Measurements from ENCODE around the gene FYN.

The FYN gene

DNA sequence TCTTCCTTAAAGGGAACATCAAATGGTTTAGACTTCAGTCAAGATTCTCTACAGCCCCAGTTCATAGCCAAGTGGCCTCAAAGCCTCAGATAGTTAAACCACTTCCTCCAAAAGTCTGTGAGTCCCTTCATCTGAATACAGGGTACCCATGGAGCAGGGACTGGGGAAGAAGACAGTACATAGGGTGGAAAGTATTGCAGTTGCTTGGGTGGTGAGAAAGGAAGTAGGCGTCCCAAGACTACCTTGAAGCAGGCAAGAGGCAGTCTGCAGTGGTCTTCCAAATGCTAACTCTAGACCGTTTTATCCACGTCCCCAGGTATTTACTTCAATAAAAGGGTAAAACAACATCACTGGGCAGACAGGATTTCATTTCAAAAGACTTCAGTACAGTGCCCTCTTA, 2.0 kb downstream of the FYN start:
- Mint-ChIP-seq H3K36me3 (ENCODE audit: low read depth) (peaks cover 12% of the 10 kb centered on the region), H3K4me1 (ENCODE audit: low read depth) (peaks cover 48% of the 10 kb centered on the region), H3K4me3 (peak overlapping the region; percentile 95), H3K27me3 (ENCODE audit: low read depth) (no peaks in the 10 kb centered on the region), H3K27ac (peak overlapping the region; percentile 92), H3K9me3 (no peaks in the 10 kb centered on the region)
- peak; percentile 70 for DNase-seq (ENCODE audit: low spot score)

DNA sequence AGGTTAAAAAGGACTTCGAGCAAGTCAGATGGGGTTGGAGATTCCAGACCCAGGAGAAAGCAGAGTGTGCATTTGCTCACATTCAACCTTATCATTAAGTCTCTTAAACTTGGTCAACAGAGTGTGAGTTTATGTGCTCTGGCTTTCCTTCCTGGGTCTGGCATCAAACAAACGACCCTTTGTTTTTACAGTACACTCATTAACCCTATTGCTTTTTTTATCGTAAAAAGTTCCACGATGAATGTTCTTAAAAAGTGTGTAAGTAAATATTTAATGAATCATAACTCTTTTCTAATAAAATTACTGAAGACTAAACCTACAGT, 2.5 kb downstream of the FYN start:
- DNase-seq (ENCODE audit: low spot score) = no peak
- H3K36me3 Mint-ChIP-seq (ENCODE audit: low read depth) = peaks cover 12% of the 10 kb centered on the region

DNA sequence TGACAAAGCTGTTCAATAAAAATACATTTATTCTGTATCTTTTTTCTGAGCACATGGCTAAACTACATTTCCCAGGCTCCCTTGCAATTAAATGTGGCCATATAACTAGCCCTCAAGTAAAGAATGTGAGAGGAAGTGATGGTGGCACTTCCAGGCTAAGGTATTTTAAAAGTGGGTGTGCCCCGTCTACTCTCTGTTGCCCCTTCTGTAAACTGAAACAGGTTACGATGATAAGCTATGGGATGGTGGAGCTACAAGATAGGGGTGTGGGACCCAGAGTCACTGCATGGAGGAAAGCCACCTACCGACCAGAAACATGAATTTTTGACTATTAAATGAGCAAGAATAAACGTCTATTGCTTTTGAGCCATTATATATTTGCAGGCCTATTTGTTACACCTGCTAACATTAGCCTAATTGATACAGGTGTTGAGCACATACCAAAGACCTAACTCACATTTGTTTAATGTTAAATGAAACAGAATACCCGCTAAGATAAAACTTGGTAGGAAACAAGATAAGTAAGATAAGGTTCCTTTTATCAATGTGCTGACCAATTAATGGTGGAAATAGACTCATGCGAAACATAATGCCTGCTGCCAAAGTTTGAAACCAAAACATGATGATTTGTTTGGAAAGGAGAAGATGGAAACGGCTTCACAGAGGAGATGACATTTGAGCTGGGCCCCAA, 3.1 kb downstream of the FYN start:
- H3K36me3 Mint-ChIP-seq (ENCODE audit: low read depth) = peaks cover 12% of the 10 kb centered on the region
- H3K4me3 Mint-ChIP-seq = peak overlapping the region; percentile 95
- peaks cover 57% of the 10 kb centered on the region for H3K4me1 Mint-ChIP-seq (ENCODE audit: low read depth)
- DNase-seq (ENCODE audit: low spot score) = no peak
- H3K27me3 Mint-ChIP-seq (ENCODE audit: low read depth) = no peaks in the 10 kb centered on the region
- H3K27ac Mint-ChIP-seq = peak overlapping the region; percentile 92
- no peaks in the 10 kb centered on the region for H3K9me3 Mint-ChIP-seq

More for the DNA sequence above, 2.5 kb downstream of the FYN start:
- Mint-ChIP-seq H3K27me3 (ENCODE audit: low read depth) (no peaks in the 10 kb centered on the region), H3K9me3 (no peaks in the 10 kb centered on the region), H3K27ac (peak overlapping the region; percentile 92), H3K4me1 (ENCODE audit: low read depth) (peaks cover 53% of the 10 kb centered on the region), H3K4me3 (peak overlapping the region; percentile 95)

DNA sequence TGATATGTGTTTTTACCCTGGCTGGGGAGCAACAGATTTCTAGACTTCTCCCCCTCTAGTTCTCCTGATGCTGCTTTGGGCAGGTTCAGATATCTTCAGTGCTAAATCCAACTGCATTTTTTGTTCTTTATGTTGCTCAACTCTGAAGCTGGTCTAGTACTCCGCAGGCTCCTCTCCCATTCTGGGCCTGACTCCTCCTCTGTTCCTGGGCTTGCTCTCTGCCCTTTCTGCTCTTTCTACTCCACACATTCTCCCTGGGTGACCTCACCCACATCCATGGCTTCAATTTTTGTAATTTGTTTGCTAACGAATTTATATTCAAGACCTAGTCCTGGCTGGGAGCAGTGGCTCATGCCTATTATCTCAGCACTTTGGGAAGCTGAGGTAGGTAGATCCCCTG, 6.4 kb downstream of the FYN start:
- Mint-ChIP-seq H3K27me3 (ENCODE audit: low read depth) (no peaks in the 10 kb centered on the region), H3K36me3 (ENCODE audit: low read depth) (peaks cover 13% of the 10 kb centered on the region), H3K4me3 (no peak overlapping the region), H3K27ac (peak overlapping the region; percentile 18), H3K9me3 (no peaks in the 10 kb centered on the region), H3K4me1 (ENCODE audit: low read depth) (peaks cover 75% of the 10 kb centered on the region)
- DNase-seq (ENCODE audit: low spot score) = no peak

DNA sequence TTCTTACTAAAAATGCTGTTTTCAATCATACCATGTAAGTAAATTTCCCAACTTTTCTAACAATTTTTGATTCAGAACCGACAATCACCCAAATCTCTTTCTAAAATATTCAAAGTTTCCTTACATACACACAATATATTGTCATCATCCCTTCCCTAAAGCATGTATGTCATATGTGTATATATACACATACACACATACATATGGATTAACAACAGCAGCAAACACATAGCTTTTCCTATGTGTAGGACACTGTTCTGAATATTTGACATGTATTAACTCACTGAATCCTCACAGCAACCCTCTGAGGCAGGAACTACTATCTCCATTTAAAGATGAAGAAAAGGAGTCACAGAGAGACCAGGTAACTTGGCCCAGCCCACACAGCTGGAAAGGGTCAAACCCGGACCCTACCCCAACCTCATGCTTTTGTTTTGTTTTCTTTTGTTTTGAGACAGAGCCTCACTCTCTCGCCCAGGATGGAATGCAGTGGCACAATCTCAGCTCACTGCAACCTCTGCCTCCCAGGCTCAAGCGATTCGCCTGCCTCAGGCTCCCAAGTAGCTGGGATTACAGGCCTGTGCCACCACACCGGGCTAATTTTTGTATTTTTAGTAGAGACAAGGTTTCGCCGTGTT, 7.2 kb downstream of the FYN start:
- Mint-ChIP-seq H3K27ac (no peak overlapping the region), H3K27me3 (ENCODE audit: low read depth) (no peaks in the 10 kb centered on the region), H3K9me3 (no peaks in the 10 kb centered on the region), H3K4me1 (ENCODE audit: low read depth) (peaks cover 77% of the 10 kb centered on the region), H3K4me3 (no peak overlapping the region), H3K36me3 (ENCODE audit: low read depth) (peaks cover 13% of the 10 kb centered on the region)
- DNase-seq (ENCODE audit: low spot score) = no peak

DNA sequence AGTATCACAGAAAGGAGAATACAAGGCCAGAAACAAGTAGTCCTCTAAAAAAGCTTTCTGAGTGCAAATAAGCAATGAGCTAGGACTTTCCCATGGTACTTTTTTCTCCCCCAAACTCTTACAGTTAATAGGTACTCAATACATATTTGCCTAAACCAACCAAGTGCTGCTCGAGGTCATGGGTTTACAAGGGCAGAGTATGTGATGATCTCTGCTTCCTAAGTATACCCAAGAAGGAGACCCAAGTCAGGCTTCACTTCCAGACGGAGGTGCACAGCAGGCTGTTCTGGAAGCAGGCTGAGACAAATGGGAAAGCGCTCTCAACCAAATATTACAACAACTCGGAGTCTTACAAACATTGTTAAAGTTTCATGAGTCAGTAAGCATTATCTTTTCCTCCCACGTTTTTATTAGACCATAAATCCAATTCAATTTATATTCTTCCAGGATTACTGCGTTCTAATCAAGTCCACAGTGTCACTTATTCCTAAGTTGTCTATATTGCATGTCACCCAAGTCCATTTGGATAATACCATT, 8.1 kb downstream of the FYN start:
- Mint-ChIP-seq H3K4me1 (ENCODE audit: low read depth) (peaks cover 74% of the 10 kb centered on the region), H3K4me3 (no peak overlapping the region), H3K36me3 (ENCODE audit: low read depth) (peaks cover 11% of the 10 kb centered on the region), H3K27ac (no peak overlapping the region), H3K27me3 (ENCODE audit: low read depth) (no peaks in the 10 kb centered on the region), H3K9me3 (no peaks in the 10 kb centered on the region)
- no peak for DNase-seq (ENCODE audit: low spot score)

DNA sequence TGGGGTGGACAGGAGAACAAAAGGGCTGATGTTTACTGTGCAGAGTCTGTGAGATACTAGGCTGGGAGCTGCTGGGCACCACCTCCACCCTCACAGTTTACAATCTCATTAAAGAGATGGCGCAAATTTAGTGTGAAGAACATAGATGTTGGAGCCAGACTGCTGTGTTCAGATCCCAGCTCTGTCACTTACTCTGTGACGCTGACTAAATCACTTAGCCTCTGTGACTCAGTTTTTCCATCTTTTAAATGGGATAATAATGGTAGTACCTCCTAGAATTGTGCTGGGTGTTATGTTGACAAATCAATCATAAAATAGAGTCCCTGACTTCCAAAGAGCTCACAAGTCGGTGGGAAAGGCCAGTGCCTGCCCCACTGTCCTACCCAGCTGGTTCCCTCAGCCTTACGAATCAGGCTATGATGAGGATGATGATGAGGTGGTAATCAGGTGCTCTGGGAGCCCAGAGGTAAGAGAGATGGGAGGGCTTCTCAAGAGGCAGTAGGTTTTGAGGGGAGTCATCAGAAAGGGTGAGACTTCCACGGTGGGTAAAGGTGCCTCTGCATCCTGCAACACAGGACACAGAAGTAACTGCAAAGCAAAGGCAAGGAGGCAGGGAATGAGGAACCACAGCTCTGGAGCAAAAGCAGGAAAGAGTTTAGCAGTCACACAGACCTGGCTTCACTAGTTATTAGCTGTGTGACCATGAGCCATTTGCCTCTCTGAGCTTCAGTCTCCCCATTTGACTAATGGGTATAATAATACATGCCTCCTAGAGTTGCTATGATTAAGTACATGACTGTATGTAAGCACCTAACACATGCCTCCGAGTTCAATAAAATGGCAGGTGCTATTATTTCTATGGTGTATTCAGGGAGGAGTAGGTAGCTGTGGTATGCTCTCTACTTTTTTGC, 8.9 kb downstream of the FYN start:
- peak overlapping the region; percentile 27 for H3K4me3 Mint-ChIP-seq
- H3K27ac Mint-ChIP-seq = peak overlapping the region; percentile 34
- no peaks in the 10 kb centered on the region for H3K9me3 Mint-ChIP-seq
- DNase-seq (ENCODE audit: low spot score) = no peak
- H3K36me3 Mint-ChIP-seq (ENCODE audit: low read depth) = peaks cover 10% of the 10 kb centered on the region
- no peaks in the 10 kb centered on the region for H3K27me3 Mint-ChIP-seq (ENCODE audit: low read depth)
- H3K4me1 Mint-ChIP-seq (ENCODE audit: low read depth) = peaks cover 73% of the 10 kb centered on the region

DNA sequence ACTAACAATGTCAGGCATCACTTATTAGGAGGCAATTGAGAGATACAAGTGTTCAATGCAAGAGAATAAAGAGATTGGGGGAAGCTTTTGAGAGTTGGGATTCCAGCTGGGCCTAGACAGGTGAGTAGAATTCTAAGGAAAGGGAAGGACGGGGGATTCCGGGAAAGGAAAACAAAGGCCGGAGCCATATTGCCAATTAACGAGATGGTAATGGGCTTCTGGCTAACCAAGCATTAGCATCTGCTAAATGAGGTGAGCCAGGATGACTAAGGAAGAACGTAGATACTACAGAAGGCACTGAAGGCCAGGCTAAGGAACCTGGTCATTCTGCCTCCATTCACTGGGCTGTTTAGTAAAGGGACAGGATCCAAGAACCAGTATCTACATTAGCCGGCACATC, 10.5 kb downstream of the FYN start:
- Mint-ChIP-seq H3K36me3 (ENCODE audit: low read depth) (peaks cover 18% of the 10 kb centered on the region), H3K9me3 (no peaks in the 10 kb centered on the region), H3K27me3 (ENCODE audit: low read depth) (no peaks in the 10 kb centered on the region), H3K4me1 (ENCODE audit: low read depth) (peaks cover 78% of the 10 kb centered on the region), H3K4me3 (no peak overlapping the region), H3K27ac (no peak overlapping the region)
- no peak for DNase-seq (ENCODE audit: low spot score)

DNA sequence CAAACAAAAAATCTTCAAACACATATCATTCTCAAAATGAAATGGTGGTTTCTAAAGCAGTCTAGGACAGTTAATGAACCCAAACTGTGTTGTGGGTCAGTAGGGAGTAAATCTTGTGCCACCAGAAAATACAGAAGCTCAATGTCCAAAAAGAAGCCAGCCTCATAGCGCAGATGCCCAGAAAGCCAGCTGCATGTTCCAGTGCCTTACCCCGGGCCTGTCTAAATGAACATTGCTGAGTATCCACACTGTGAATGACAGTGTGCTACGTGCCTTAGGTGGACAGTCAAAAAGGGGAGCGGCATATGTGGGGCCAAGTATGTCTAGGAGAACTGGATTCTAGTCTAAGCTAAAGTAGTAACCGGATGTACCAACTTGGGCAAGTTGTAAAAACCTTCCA, 10.9 kb downstream of the FYN start:
- peaks cover 77% of the 10 kb centered on the region for H3K4me1 Mint-ChIP-seq (ENCODE audit: low read depth)
- DNase-seq (ENCODE audit: low spot score) = no peak
- no peak overlapping the region for H3K27ac Mint-ChIP-seq
- no peaks in the 10 kb centered on the region for H3K27me3 Mint-ChIP-seq (ENCODE audit: low read depth)
- no peaks in the 10 kb centered on the region for H3K9me3 Mint-ChIP-seq
- H3K36me3 Mint-ChIP-seq (ENCODE audit: low read depth) = peaks cover 16% of the 10 kb centered on the region
- H3K4me3 Mint-ChIP-seq = no peak overlapping the region

DNA sequence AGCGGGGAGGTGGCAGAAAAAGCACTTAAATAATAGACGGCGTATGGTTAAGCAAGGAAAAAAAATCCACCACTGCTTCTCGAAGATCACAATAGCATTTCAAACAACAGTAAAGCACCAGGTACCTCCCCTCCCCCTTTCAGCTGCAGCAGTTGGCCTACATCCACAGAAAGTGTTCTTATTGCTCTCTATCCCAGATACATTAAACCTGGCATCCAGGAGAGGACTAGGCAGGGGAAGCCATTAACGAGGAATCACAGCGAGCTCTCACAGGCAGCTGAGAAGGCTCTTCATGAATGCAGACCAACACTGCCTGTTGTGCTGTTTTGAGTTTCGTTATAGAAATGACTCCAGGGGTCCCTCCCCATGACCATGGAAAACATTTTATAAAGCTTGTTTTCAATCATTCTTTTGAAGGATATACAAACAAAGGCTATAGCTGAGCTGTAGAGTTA, 11.8 kb downstream of the FYN start:
- Mint-ChIP-seq H3K4me3 (no peak overlapping the region), H3K4me1 (ENCODE audit: low read depth) (peaks cover 79% of the 10 kb centered on the region), H3K36me3 (ENCODE audit: low read depth) (peaks cover 12% of the 10 kb centered on the region), H3K9me3 (no peaks in the 10 kb centered on the region), H3K27ac (no peak overlapping the region), H3K27me3 (ENCODE audit: low read depth) (no peaks in the 10 kb centered on the region)
- no peak for DNase-seq (ENCODE audit: low spot score)

DNA sequence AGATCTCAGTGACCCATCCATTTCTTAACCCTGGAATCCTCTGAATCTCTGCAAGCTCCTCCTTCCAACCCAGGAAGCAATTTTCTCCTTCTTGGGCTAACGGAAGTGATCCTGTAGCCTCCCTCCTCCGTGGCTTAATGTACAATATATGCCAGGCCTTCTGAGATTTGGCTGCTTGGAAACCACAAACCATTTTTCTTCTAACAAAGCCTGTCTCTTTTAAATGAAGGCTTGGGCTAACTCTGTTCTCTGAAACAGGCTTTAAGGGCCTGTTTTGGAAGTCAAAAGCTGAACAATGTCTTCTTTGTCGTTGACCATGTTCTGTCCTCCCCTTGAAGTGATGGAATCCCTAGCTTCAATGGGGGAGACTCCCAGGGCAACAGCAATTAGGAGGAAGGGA, 14.9 kb downstream of the FYN start:
- Mint-ChIP-seq H3K27me3 (ENCODE audit: low read depth) (no peaks in the 10 kb centered on the region), H3K4me1 (ENCODE audit: low read depth) (peaks cover 58% of the 10 kb centered on the region), H3K27ac (peak overlapping the region; percentile 19), H3K36me3 (ENCODE audit: low read depth) (peaks cover 15% of the 10 kb centered on the region), H3K4me3 (peak overlapping the region; percentile 9), H3K9me3 (no peaks in the 10 kb centered on the region)
- DNase-seq (ENCODE audit: low spot score) = no peak

DNA sequence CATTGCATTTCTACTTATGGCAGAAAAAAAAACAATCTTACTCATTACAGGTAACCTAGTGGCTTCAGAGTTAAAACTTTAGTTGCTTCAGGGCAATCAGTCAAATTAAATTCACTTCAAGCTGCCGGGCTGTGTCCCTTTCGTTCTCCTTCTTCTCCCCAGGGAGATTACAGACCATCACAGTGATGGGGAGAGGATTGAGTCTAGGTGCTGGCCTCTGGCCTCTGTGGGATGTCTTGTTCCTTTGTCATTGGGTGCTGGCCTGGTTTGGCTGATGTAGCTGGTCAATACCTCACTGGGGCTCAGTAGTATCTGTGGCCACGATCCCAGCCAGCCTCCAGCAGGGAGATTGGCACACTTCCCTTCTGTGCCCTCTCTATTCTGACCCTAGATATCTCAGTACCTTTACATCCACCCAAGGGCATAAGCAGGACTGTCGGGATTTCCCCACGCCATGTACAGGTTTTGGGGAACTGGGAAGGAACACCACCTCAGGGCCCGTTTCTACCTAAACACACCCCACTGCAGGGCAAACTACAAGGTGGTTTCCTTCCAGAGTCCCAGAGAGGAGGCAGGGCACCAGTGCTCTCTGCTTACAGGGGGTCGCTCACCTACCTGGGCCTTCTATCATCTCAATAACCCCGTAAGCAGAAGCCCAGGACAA, 15.4 kb downstream of the FYN start:
- DNase-seq (ENCODE audit: low spot score) = no peak
- Mint-ChIP-seq H3K9me3 (no peaks in the 10 kb centered on the region), H3K27ac (peak overlapping the region; percentile 19), H3K27me3 (ENCODE audit: low read depth) (no peaks in the 10 kb centered on the region), H3K4me3 (no peak overlapping the region), H3K4me1 (ENCODE audit: low read depth) (peaks cover 58% of the 10 kb centered on the region), H3K36me3 (ENCODE audit: low read depth) (peaks cover 18% of the 10 kb centered on the region)

DNA sequence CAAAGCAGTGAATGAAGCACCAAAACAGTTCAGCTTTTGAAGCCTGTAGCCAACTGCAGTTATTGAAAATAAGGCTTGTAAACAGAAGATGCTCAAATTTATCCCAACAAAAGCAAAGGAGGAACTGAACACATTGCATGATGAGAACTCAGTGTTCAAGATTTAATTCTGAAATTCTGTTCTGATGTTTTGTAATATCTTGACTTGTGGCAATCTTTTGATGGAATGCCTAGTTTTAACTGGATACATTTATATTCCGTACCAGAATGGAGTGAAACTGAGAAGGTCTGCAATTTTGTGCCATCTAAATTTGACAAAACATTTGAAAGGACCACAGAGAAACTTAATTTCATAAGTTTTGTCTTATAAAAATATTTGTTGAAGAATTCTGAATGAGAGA, 17.5 kb downstream of the FYN start:
- H3K4me1 Mint-ChIP-seq (ENCODE audit: low read depth) = peaks cover 65% of the 10 kb centered on the region
- no peaks in the 10 kb centered on the region for H3K9me3 Mint-ChIP-seq
- H3K27ac Mint-ChIP-seq = no peak overlapping the region
- peaks cover 20% of the 10 kb centered on the region for H3K36me3 Mint-ChIP-seq (ENCODE audit: low read depth)
- H3K4me3 Mint-ChIP-seq = no peak overlapping the region
- DNase-seq (ENCODE audit: low spot score) = no peak
- H3K27me3 Mint-ChIP-seq (ENCODE audit: low read depth) = no peaks in the 10 kb centered on the region

Data from T-helper 2 cell treated with Interferon-gamma antibody and Interleukin-4, amounts not matched to agents 5 μg/mL and 100 μg/mL, for 36 hours (primary cell).